B cell (primary cell): ENCODE data around the gene AUTS2. TPM values are rescaled to one million over a fixed set of nuclear protein-coding genes. Genes with fewer than 3 reads are reported as not detected.

Source experiments
- ATAC-seq: fragments of 200-7000 bp; cut with Tn5 transposase; one replicate; pipeline ENCODE4 v1.10.0; 2021; ENCODE audit warnings: low read depth, mild to moderate bottlenecking, moderate number of reproducible peaks, moderate library complexity
- CTCF ChIA-PET: fragments of 350-600 bp; sonication (Branson Sonifier 250); formaldehyde crosslinking; loops from one replicate; lab custom pipeline; 2021; ENCODE audit warnings: antibody characterized with exemption, inconsistent platforms; lab: Charles Lee
- POLR2A ChIA-PET: fragments of 350-600 bp; sonication (Branson Sonifier 250); formaldehyde crosslinking; loops from one replicate; lab custom pipeline; 2021; ENCODE audit warnings: antibody characterized with exemption; lab: Charles Lee
- DNase-seq: peaks from one replicate; pipeline ENCODE4 v3.0.0; 2013
- H2AFZ ChIP-seq: 2 replicates; pipeline ENCODE4 v1.6.1; 2012; ENCODE audit warnings: mild to moderate bottlenecking, low read depth, low read length; ENCODE audit not compliant: insufficient read depth, poor library complexity, severe bottlenecking
- H3K27ac ChIP-seq, 2 donors: 1 replicate in 1 of 2; 2 replicates in 1 of 2; pipeline ENCODE4 v1.5.1; 2012 to 2013; ENCODE audit warnings: low read length in 2 of 2, mild to moderate bottlenecking in 2 of 2, moderate library complexity in 1 of 2
- H3K27me3 ChIP-seq, 4 experiments: fragments of 200-600 bp in 1 of 4; sonication (generic) in 1 of 4; replicated peaks in 1 of 4; 1 replicate in 2 of 4; 2 replicates in 2 of 4; pipeline versions ENCODE4 v1.6.1 to v1.7.0; 2013 to 2016; ENCODE audit warnings: low read length in 3 of 4, mild to moderate bottlenecking in 2 of 4, mixed read lengths in 1 of 4, moderate library complexity in 1 of 4; ENCODE audit not compliant: insufficient read depth in 4 of 4, control insufficient read depth in 3 of 4; ENCODE audit errors: control extremely low read depth in 1 of 4
- H3K36me3 ChIP-seq, 2 experiments: replicated peaks in 1 of 2; 1 replicate in 1 of 2; 2 replicates in 1 of 2; pipeline versions ENCODE4 v1.6.1 to v1.7.1; 2013; ENCODE audit warnings: low read length in 1 of 2; ENCODE audit not compliant: insufficient read depth in 2 of 2, control insufficient read depth in 1 of 2; ENCODE audit errors: control extremely low read depth in 1 of 2, extremely low read depth in 1 of 2
- H3K4me1 ChIP-seq, 2 donors: fragments of 200-600 bp in 1 of 2; sonication (generic) in 1 of 2; 1 replicate in 1 of 2; 2 replicates in 1 of 2; pipeline versions ENCODE4 v1.5.1 to v1.6.1; 2013 to 2017; ENCODE audit warnings: low read length in 2 of 2; ENCODE audit not compliant: control insufficient read depth in 2 of 2, insufficient read depth in 2 of 2
- H3K4me2 ChIP-seq: replicated peaks from 2 replicates; pipeline ENCODE3; 2012; ENCODE audit warnings: mild to moderate bottlenecking, low read depth, low read length; ENCODE audit not compliant: poor library complexity, severe bottlenecking
- H3K4me3 ChIP-seq, 5 experiments: fragments of 200-600 bp in 1 of 5; sonication (generic) in 1 of 5; 1 replicate in 3 of 5; 2 replicates in 2 of 5; pipeline versions ENCODE4 v1.5.1 to v1.7.0; 2011 to 2016; ENCODE audit warnings: low read length in 4 of 5, mild to moderate bottlenecking in 4 of 5, low read depth in 2 of 5, control low read depth in 1 of 5, moderate library complexity in 1 of 5; ENCODE audit not compliant: insufficient read depth in 1 of 5; ENCODE audit errors: control extremely low read depth in 1 of 5, extremely low read depth in 1 of 5
- H3K79me2 ChIP-seq: fragments of 200-600 bp; sonication (generic); one replicate; pipeline ENCODE4 v1.6.0; 2016; ENCODE audit warnings: low read length; ENCODE audit not compliant: control insufficient read depth, insufficient read depth
- H3K9ac ChIP-seq: fragments of 200-600 bp; sonication (generic); 2 replicates; pipeline ENCODE4 v1.6.1; 2017; ENCODE audit warnings: mild to moderate bottlenecking, low read length, moderate library complexity
- H3K9me3 ChIP-seq, 3 donors: one replicate each; pipeline versions ENCODE4 v1.6.1 to v1.7.1; 2013; ENCODE audit warnings: low read length in 2 of 3; ENCODE audit not compliant: control insufficient read depth in 2 of 3, insufficient read depth in 1 of 3; ENCODE audit errors: control extremely low read depth in 1 of 3
- H4K20me1 ChIP-seq: 2 replicates; pipeline ENCODE4 v1.6.0; 2012; ENCODE audit warnings: mild to moderate bottlenecking, low read length; ENCODE audit not compliant: insufficient read depth, control insufficient read depth, poor library complexity, severe bottlenecking
- H3K27ac Mint-ChIP-seq: one replicate; pipeline ENCODE4 v1.8.0; 2021; ENCODE audit warnings: mixed read lengths
- H3K27me3 Mint-ChIP-seq: one replicate; pipeline ENCODE4 v1.8.0; 2021; ENCODE audit warnings: mixed read lengths
- H3K4me1 Mint-ChIP-seq: one replicate; pipeline ENCODE4 v1.8.0; 2021; ENCODE audit warnings: mixed read lengths
- H3K4me3 Mint-ChIP-seq: one replicate; pipeline ENCODE4 v1.8.0; 2021; ENCODE audit warnings: mixed read lengths
- H3K9me3 Mint-ChIP-seq: one replicate; pipeline ENCODE4 v1.8.0; 2022; ENCODE audit warnings: mixed read lengths; ENCODE audit not compliant: insufficient read depth
- EZH2 ChIP-seq: IDR thresholded peaks from 2 replicates; pipeline ENCODE4 v1.6.1; 2012; ENCODE audit warnings: borderline replicate concordance, low read depth, mild to moderate bottlenecking, moderate library complexity, low read length; ENCODE audit not compliant: insufficient read depth, poor library complexity, severe bottlenecking
- WGBS: methylation state at CpG from one replicate; pipeline ENCODE4 v1.1.5; 2013; ENCODE audit warnings: missing lambda C conversion rate; ENCODE audit not compliant: insufficient coverage; 5-methylcytosine and 5-hydroxymethylcytosine counted together
- intact Hi-C: fragments of 100-400 bp; cut with micrococcal nuclease; formaldehyde crosslinking; loops from one replicate; pipeline ENCODE4 v1.10.0; 2022
- polyA plus RNA-seq: library from polyadenylated mRNA; depleted of rRNA; stranded (reverse); fragments of >200 nt; gene quantifications from 2 replicates; pipeline ENCODE4 v1.2.3, GENCODE V29; 2012
- total RNA-seq, 2 donors: library from RNA; stranded (reverse); fragments of 120-200 nt in 1 of 2; gene quantifications; 1 replicate in 1 of 2; 2 replicates in 1 of 2; pipeline versions ENCODE4 v1.2.3 to v1.2.4, GENCODE V29; 2013 to 2022
- TF ChIP-seq, protein P1 (sequence below): fragments of 200-600 bp; IDR thresholded peaks from one replicate; pipeline ENCODE4 v1.8.0; 2022; ENCODE audit warnings: antibody characterized with exemption, mild to moderate bottlenecking

AUTS2 gene
- total and polyA plus RNA-seq, 2 donors (not counting 1 experiment from before 2014, with no cell fraction given) = 22.3 to 35.0 TPM

DNA sequence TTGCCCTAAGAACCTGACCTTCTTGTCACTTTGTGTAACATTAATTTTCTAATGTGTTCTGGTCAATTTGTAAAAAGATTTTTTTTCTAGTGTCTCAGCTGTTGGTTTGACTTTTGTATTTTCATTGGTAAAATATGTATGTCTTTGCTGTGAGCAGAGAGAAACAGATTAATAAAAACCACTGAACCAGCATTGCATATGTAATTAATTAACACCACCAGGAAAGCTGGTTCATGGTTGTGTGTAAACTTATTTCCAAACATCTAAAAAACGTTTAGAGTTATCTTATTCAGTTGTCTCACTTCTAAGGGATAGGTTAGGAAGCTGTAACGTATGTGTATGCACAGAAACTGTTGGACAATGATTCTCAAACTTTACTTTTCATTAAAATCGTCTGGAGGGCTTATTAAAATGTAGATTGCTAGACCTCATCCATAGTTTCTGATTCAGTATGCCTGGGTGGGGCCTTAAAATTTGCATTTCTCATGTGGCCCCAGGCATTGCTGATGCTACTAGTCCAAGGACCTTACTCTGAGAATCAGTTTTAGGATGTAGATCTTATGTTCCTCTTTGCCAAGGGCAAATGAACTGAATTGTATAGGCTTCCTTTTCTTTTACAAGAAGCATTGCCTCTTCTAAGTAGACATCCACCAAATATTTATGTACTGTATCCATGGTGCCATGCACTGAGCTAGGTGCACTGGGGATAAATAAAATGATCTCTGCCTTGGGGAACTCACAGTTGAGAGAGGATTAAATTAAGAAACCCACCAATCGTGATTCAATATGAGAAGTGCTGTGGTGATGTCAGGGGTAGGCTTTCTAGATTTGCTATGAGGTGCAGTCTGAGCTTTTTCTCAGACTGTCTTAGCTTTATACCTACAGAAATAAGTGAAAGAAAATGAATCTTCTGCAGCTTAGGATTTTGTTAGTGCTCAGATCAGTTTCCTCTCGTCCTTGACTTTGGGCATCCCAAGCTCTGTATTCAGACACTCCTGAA lies 98.7 kb downstream of the AUTS2 start:
- DNase-seq (peak; percentile 12), ATAC-seq (no peak)
- POLR2A ChIA-PET = no interaction called here
- no peaks in the 10 kb centered on the region for H3K27me3 Mint-ChIP-seq
- H3K4me3 Mint-ChIP-seq = no peak overlapping the region
- Histone ChIP-seq H3K27me3 (no peaks in the 10 kb centered on the region), H3K27ac (no peak overlapping the region), H3K4me1 (peaks cover 24 to 26% of the 10 kb centered on the region in 2 donors), H3K9me3 (no peaks in the 10 kb centered on the region), H2AFZ (no peak overlapping the region), H3K4me3 (no peak overlapping the region), H3K4me2 (no peak overlapping the region), H3K36me3 (no peaks in the 10 kb centered on the region), H3K9ac (no peak overlapping the region), H3K79me2 (no peaks in the 10 kb centered on the region), H4K20me1 (no peaks in the 10 kb centered on the region)
- CTCF ChIA-PET = no interaction called here
- no CpG with 5 or more reads among the region's 5 CpGs for WGBS
- H3K4me1 Mint-ChIP-seq = peaks cover 41% of the 10 kb centered on the region
- intact Hi-C loops = no loop called here
- TF ChIP-seq EZH2 = no peak
- TF ChIP-seq, protein P1, sequence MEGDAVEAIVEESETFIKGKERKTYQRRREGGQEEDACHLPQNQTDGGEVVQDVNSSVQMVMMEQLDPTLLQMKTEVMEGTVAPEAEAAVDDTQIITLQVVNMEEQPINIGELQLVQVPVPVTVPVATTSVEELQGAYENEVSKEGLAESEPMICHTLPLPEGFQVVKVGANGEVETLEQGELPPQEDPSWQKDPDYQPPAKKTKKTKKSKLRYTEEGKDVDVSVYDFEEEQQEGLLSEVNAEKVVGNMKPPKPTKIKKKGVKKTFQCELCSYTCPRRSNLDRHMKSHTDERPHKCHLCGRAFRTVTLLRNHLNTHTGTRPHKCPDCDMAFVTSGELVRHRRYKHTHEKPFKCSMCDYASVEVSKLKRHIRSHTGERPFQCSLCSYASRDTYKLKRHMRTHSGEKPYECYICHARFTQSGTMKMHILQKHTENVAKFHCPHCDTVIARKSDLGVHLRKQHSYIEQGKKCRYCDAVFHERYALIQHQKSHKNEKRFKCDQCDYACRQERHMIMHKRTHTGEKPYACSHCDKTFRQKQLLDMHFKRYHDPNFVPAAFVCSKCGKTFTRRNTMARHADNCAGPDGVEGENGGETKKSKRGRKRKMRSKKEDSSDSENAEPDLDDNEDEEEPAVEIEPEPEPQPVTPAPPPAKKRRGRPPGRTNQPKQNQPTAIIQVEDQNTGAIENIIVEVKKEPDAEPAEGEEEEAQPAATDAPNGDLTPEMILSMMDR = no peak
- H3K9me3 Mint-ChIP-seq = no peaks in the 10 kb centered on the region
- no peak overlapping the region for H3K27ac Mint-ChIP-seq

DNA sequence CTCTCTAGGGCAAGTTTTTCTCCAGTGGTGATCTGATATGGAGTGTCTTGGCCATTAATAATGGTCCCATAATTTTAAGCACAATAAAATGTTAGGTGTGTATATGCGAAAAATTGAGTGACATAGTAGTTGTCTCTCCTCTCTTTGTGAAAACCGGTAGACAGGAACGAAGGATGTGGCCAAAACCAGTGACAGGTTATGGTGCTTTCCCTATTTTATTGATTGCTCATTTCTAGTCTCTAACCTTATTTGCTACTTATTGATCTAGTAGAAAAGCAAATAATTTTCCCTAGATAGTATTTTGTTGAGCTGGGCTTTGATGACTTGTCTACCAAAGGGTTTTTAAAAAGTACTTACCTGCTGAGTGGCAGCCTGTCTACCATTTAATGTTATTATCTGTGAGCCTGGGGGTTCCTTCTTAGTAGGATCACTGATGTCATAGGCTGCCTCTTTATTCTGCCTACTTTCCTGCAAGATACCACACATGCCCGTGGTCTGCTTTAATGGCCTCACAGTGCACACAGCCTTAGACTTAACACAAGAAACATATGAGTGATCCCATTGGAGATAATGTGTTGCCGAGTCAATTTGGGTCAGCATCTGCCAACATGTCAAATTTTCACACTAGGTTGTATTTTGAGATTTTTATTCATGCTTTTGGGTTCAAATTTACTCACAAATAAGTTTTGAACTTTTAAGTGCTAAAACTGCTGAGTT lies 100.0 kb downstream of the AUTS2 start:
- ChIA-PET POLR2A (no interaction called here), CTCF (no interaction called here)
- H2AFZ ChIP-seq = no peak overlapping the region
- DNase-seq (no peak), ATAC-seq (no peak)
- H3K4me3 Mint-ChIP-seq = no peak overlapping the region
- H3K27ac Mint-ChIP-seq = no peak overlapping the region
- 100% methylated on average over 1 of the region's 5 CpGs for WGBS
- no peak overlapping the region for H3K27ac ChIP-seq
- H3K4me1 ChIP-seq = peaks cover 20 to 21% of the 10 kb centered on the region in 2 donors
- no peak overlapping the region for H3K4me2 ChIP-seq
- intact Hi-C loops = no loop called here
- no peaks in the 10 kb centered on the region for H3K79me2 ChIP-seq
- H3K4me3 ChIP-seq = no peak overlapping the region
- peaks cover 37% of the 10 kb centered on the region for H3K4me1 Mint-ChIP-seq
- H3K27me3 ChIP-seq = no peaks in the 10 kb centered on the region
- no peak for TF ChIP-seq EZH2
- TF ChIP-seq, protein P1 = no peak
- no peaks in the 10 kb centered on the region for H3K27me3 Mint-ChIP-seq
- H3K9me3 ChIP-seq = no peaks in the 10 kb centered on the region
- H4K20me1 ChIP-seq = no peaks in the 10 kb centered on the region
- H3K36me3 ChIP-seq = no peaks in the 10 kb centered on the region
- no peaks in the 10 kb centered on the region for H3K9me3 Mint-ChIP-seq
- no peak overlapping the region for H3K9ac ChIP-seq
